ENCODE results near the gene WIF1. TPM values are rescaled to one million over a fixed set of nuclear protein-coding genes. Genes with fewer than 3 reads are reported as not detected.

WIF1 gene
- total RNA-seq (2014; rRNA removed; shearing (Covaris generic)) = not detected in 2 replicates
- polyA plus RNA-seq (2015; cell fraction: cytosol; rRNA removed) = not detected in 2 replicates
- not detected in 2 replicates for polyA plus RNA-seq (2015; cell fraction: nucleus; rRNA removed)

GRCh38 chr12:65121049-65121955 is at the start of gene WIF1:
WIF1 (minus strand) TSS chr12:65121305; CDS start chr12:65121191, 114 bp downstream.
- in situ Hi-C loops (cut with HindIII; ENCODE audit: low pct_unique_long_range_greater_than_20kb, low sequenced_read_pairs) = no loop called here
- no peak for DNase-seq (ENCODE audit: low read depth, low spot score)

- peak; percentile 49 for DNase-seq (ENCODE audit: low read depth, low spot score)
- in situ Hi-C loops (cut with HindIII; ENCODE audit: low pct_unique_long_range_greater_than_20kb, low sequenced_read_pairs) = no loop called here
These were observed 49.2 kb upstream of the WIF1 start for GRCh38 chr12:65170209-65170881.

- in situ Hi-C loops (cut with HindIII; ENCODE audit: low pct_unique_long_range_greater_than_20kb, low sequenced_read_pairs) = no loop called here
- peak; percentile 92 for DNase-seq (ENCODE audit: low read depth, low spot score)
These were observed 48.5 kb upstream of the WIF1 start, which contains the start of gene LEMD3 for GRCh38 chr12:65169320-65170208. LEMD3 (plus strand) TSS chr12:65169583; CDS start chr12:65169597, 14 bp downstream.

- in situ Hi-C loops (cut with HindIII; ENCODE audit: low pct_unique_long_range_greater_than_20kb, low sequenced_read_pairs) = no loop called here
- DNase-seq (ENCODE audit: low read depth, low spot score) = peak; percentile 30
These were observed 47.7 kb upstream of the WIF1 start for GRCh38 chr12:65168681-65169319.

- no peak for DNase-seq (ENCODE audit: low read depth, low spot score)
- in situ Hi-C loops (cut with HindIII; ENCODE audit: low pct_unique_long_range_greater_than_20kb, low sequenced_read_pairs) = no loop called here
These were observed 43.7 kb upstream of the WIF1 start for GRCh38 chr12:65164774-65165173.

GRCh38 chr12:65164244-65164643 is 43.1 kb upstream of the WIF1 start:
- in situ Hi-C loops (cut with HindIII; ENCODE audit: low pct_unique_long_range_greater_than_20kb, low sequenced_read_pairs) = no loop called here
- DNase-seq (ENCODE audit: low read depth, low spot score) = no peak

GRCh38 chr12:65162609-65163008 is 41.5 kb upstream of the WIF1 start:
- in situ Hi-C loops (cut with HindIII; ENCODE audit: low pct_unique_long_range_greater_than_20kb, low sequenced_read_pairs) = no loop called here
- no peak for DNase-seq (ENCODE audit: low read depth, low spot score)

GRCh38 chr12:65157091-65157490 is 36.0 kb upstream of the WIF1 start:
- in situ Hi-C loops (cut with HindIII; ENCODE audit: low pct_unique_long_range_greater_than_20kb, low sequenced_read_pairs) = no loop called here
- DNase-seq (ENCODE audit: low read depth, low spot score) = no peak

- in situ Hi-C loops (cut with HindIII; ENCODE audit: low pct_unique_long_range_greater_than_20kb, low sequenced_read_pairs) = no loop called here
- DNase-seq (ENCODE audit: low read depth, low spot score) = no peak
These were observed 35.3 kb upstream of the WIF1 start for GRCh38 chr12:65156366-65156841.

- in situ Hi-C loops (cut with HindIII; ENCODE audit: low pct_unique_long_range_greater_than_20kb, low sequenced_read_pairs) = no loop called here
- DNase-seq (ENCODE audit: low read depth, low spot score) = no peak
These were observed 34.7 kb upstream of the WIF1 start for GRCh38 chr12:65155784-65156183.

GRCh38 chr12:65152596-65152995 is 31.5 kb upstream of the WIF1 start:
- peak; percentile 46 for DNase-seq (ENCODE audit: low read depth, low spot score)
- in situ Hi-C loops (cut with HindIII; ENCODE audit: low pct_unique_long_range_greater_than_20kb, low sequenced_read_pairs) = no loop called here

- in situ Hi-C loops (cut with HindIII; ENCODE audit: low pct_unique_long_range_greater_than_20kb, low sequenced_read_pairs) = no loop called here
- peak; percentile 68 for DNase-seq (ENCODE audit: low read depth, low spot score)
These were observed 30.9 kb upstream of the WIF1 start for GRCh38 chr12:65152012-65152411.

GRCh38 chr12:65147312-65147905 is 26.3 kb upstream of the WIF1 start:
- no peak for DNase-seq (ENCODE audit: low read depth, low spot score)
- in situ Hi-C loops (cut with HindIII; ENCODE audit: low pct_unique_long_range_greater_than_20kb, low sequenced_read_pairs) = no loop called here

- in situ Hi-C loops (cut with HindIII; ENCODE audit: low pct_unique_long_range_greater_than_20kb, low sequenced_read_pairs) = no loop called here
- no peak for DNase-seq (ENCODE audit: low read depth, low spot score)
These were observed 19.6 kb upstream of the WIF1 start for GRCh38 chr12:65140738-65141137.

GRCh38 chr12:65139389-65139788 is 18.3 kb upstream of the WIF1 start:
- in situ Hi-C loops (cut with HindIII; ENCODE audit: low pct_unique_long_range_greater_than_20kb, low sequenced_read_pairs) = no loop called here
- no peak for DNase-seq (ENCODE audit: low read depth, low spot score)

- in situ Hi-C loops (cut with HindIII; ENCODE audit: low pct_unique_long_range_greater_than_20kb, low sequenced_read_pairs) = no loop called here
- DNase-seq (ENCODE audit: low read depth, low spot score) = no peak
These were observed 12.8 kb upstream of the WIF1 start for GRCh38 chr12:65133879-65134278.

- DNase-seq (ENCODE audit: low read depth, low spot score) = no peak
- in situ Hi-C loops (cut with HindIII; ENCODE audit: low pct_unique_long_range_greater_than_20kb, low sequenced_read_pairs) = no loop called here
These were observed 5.4 kb upstream of the WIF1 start for GRCh38 chr12:65126482-65126881.
